Lower leg skin (tissue), 3 donors: ENCODE data around the gene IGSF10.

Source experiments
- CTCF ChIP-seq, 3 donors: fragments of 450-650 bp; IDR thresholded peaks; one replicate each; pipeline ENCODE4 v1.5.1; 2016; ENCODE audit warnings: antibody characterized with exemption in 3 of 3, mild to moderate bottlenecking in 3 of 3, moderate library complexity in 2 of 3
- POLR2A ChIP-seq, 2 donors: fragments of 450-650 bp; IDR thresholded peaks; one replicate each; pipeline ENCODE4 v1.6.1; 2016 to 2017; ENCODE audit warnings: antibody characterized with exemption in 2 of 2, mild to moderate bottlenecking in 1 of 2, moderate library complexity in 1 of 2

- no peak for TF ChIP-seq CTCF (IDR thresholded peaks at IDR 0.05)
- TF ChIP-seq POLR2A (IDR thresholded peaks at IDR 0.05) = no peak
Measured at GRCh38 chr3:151477591-151478334, 16.9 kb upstream of the IGSF10 start.
